DND-41 (cell line): ENCODE data around the gene ETFB.

Experiments
- CTCF ChIP-seq: IDR thresholded peaks from 2 replicates; pipeline ENCODE4 v1.5.1; 2012; ENCODE audit warnings: borderline replicate concordance, low read length, moderate library complexity, mild to moderate bottlenecking; ENCODE audit not compliant: poor library complexity, severe bottlenecking; ENCODE audit errors: extremely low read depth
- EZH2 ChIP-seq: IDR thresholded peaks from 3 replicates; pipeline ENCODE4 v1.6.1; 2012; ENCODE audit warnings: borderline replicate concordance, low read depth, mild to moderate bottlenecking, moderate library complexity, low read length, inconsistent platforms; ENCODE audit not compliant: severe bottlenecking

- peak; percentile 91 for TF ChIP-seq CTCF
- no peak for TF ChIP-seq EZH2
Observed at GRCh38 chr19:51338563-51339312, 27.4 kb downstream of the ETFB start.
